ENCODE measurements around the gene MTERF4. TPM values are rescaled to one million over a fixed set of nuclear protein-coding genes. Genes with fewer than 3 reads are reported as not detected.
"Not testable (repeated sequence)": the region's sequence is repeated elsewhere in the genome, so short reads cannot be mapped to it uniquely, and the experiment has no call there.

Gene MTERF4
- total RNA-seq, 1 donor from 2014 or later = 50.2 TPM

- intact Hi-C loops (cut with DNase I) = no loop called here
- peaks cover 5 to 6% of the 10 kb centered on the region in 2 donors for H3K4me1 ChIP-seq
- DNase-seq (ENCODE audit: low spot score in 2 of 2) = no peak
- no peaks in the 10 kb centered on the region for H3K27me3 ChIP-seq
- TF ChIP-seq, protein P1, sequence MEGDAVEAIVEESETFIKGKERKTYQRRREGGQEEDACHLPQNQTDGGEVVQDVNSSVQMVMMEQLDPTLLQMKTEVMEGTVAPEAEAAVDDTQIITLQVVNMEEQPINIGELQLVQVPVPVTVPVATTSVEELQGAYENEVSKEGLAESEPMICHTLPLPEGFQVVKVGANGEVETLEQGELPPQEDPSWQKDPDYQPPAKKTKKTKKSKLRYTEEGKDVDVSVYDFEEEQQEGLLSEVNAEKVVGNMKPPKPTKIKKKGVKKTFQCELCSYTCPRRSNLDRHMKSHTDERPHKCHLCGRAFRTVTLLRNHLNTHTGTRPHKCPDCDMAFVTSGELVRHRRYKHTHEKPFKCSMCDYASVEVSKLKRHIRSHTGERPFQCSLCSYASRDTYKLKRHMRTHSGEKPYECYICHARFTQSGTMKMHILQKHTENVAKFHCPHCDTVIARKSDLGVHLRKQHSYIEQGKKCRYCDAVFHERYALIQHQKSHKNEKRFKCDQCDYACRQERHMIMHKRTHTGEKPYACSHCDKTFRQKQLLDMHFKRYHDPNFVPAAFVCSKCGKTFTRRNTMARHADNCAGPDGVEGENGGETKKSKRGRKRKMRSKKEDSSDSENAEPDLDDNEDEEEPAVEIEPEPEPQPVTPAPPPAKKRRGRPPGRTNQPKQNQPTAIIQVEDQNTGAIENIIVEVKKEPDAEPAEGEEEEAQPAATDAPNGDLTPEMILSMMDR (IDR thresholded peaks at IDR 0.05) = no peak
- H3K27ac ChIP-seq = no peak overlapping the region
- H3K36me3 ChIP-seq = no peaks in the 10 kb centered on the region
- H3K4me3 ChIP-seq = no peak overlapping the region
- no peaks in the 10 kb centered on the region for H3K9me3 ChIP-seq
Observed at GRCh38 chr2:241107031-241107783, 5.1 kb upstream of the MTERF4 start.

GRCh38 chr2:241105641-241106040 is 3.6 kb upstream of the MTERF4 start:
- no peak for DNase-seq (ENCODE audit: low spot score in 2 of 2)
- no peaks in the 10 kb centered on the region for H3K27me3 ChIP-seq
- intact Hi-C loops (cut with DNase I) = no loop called here

DNA sequence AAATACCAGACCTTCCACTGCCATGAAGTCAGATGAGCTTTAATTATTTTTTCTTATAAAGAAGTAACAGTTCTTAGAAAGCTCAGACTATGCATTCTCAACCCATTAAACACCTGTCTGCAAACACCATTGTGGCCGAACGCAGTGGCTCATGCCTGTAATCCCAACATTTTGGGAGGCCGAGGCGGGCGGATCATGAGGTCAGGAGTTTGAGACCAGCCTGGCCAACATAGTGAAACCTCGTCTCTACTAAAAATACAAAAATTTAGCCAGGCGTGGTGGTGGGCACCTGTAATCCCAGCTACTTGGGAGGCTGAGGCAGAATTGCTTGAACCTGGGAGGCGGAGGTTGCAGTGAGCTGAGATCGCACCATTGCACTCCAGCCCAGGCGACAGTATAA is 2.5 kb upstream of the MTERF4 start:
- not testable (repeated sequence) for H3K9me3 ChIP-seq; H3K27me3 ChIP-seq; H3K4me1 ChIP-seq; H3K4me3 ChIP-seq; H3K36me3 ChIP-seq; DNase-seq (ENCODE audit: low spot score in 2 of 2); H3K27ac ChIP-seq
- intact Hi-C loops (cut with DNase I) = loop anchor here (5.0 kb wide), 3 partner anchors 48 to 192 kb away; partner anchors contain the start of gene PPP1R7

More at GRCh38 chr2:241105641-241106040, 3.6 kb upstream of the MTERF4 start:
- Histone ChIP-seq H3K4me1 (peaks cover 6 to 10% of the 10 kb centered on the region in 2 donors), H3K36me3 (no peaks in the 10 kb centered on the region), H3K9me3 (no peaks in the 10 kb centered on the region), H3K4me3 (no peak overlapping the region), H3K27ac (no peak overlapping the region)
- TF ChIP-seq, protein P1 (IDR thresholded peaks at IDR 0.05) = no peak

- TF ChIP-seq, protein P1 (IDR thresholded peaks at IDR 0.05) = no peak
- Histone ChIP-seq H3K9me3 (no peaks in the 10 kb centered on the region), H3K4me1 (peaks cover 6 to 10% of the 10 kb centered on the region in 2 donors), H3K36me3 (peaks cover 5 to 18% of the 10 kb centered on the region in 2 donors), H3K27ac (peak overlapping the region in 1 of 2 donors; percentile 84), H3K4me3 (peak overlapping the region; percentile 80 to 85), H3K27me3 (no peaks in the 10 kb centered on the region)
- DNase-seq (ENCODE audit: low spot score in 2 of 2) = no peak
- intact Hi-C loops (cut with DNase I) = loop anchor here (2.0 to 5.0 kb wide), 4 partner anchors 49 to 212 kb away; partner anchors contain the start of genes HDLBP, PPP1R7 and SEPTIN2
Observed at GRCh38 chr2:241103176-241103595, 1.1 kb upstream of the MTERF4 start.

DNA sequence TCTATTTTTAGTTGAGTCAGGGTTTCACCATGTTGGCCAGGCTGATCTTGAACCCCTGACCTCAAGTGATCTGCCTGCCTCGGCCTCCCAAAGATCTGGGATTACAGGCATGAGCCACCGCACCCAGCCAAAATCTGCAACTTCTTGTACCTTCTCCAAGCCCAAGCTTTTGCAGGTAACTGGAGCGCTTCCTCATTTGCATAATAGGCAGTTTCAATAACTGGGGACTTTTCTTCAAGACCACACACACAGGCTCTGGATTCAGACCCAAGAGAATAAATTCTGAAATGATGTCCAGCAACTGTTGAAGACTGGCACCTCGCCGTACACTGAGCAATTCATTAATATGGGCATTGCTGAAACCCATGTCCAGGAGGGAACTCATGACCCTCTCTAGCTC is 2.8 kb downstream of the MTERF4 start:
- no peak overlapping the region for H3K4me3 ChIP-seq
- peaks cover 30 to 52% of the 10 kb centered on the region in 2 donors for H3K36me3 ChIP-seq
- peaks cover 6 to 10% of the 10 kb centered on the region in 2 donors for H3K4me1 ChIP-seq
- no peaks in the 10 kb centered on the region for H3K9me3 ChIP-seq
- DNase-seq (ENCODE audit: low spot score in 2 of 2) = peak in 1 of 2 donors; percentile 40
- TF ChIP-seq, protein P1 (IDR thresholded peaks at IDR 0.05) = no peak
- H3K27me3 ChIP-seq = no peaks in the 10 kb centered on the region
- H3K27ac ChIP-seq = no peak overlapping the region
- intact Hi-C loops (cut with DNase I) = no loop called here

- no peak overlapping the region for H3K4me3 ChIP-seq
- peaks cover 50 to 72% of the 10 kb centered on the region in 2 donors for H3K36me3 ChIP-seq
- peaks cover 0 to 5% of the 10 kb centered on the region in 2 donors for H3K4me1 ChIP-seq
- no peaks in the 10 kb centered on the region for H3K9me3 ChIP-seq
- H3K27ac ChIP-seq = no peak overlapping the region
- intact Hi-C loops (cut with DNase I) = no loop called here
- TF ChIP-seq, protein P1 (IDR thresholded peaks at IDR 0.05) = no peak
- peak in 1 of 2 donors; percentile 18 for DNase-seq (ENCODE audit: low spot score in 2 of 2)
- H3K27me3 ChIP-seq = no peaks in the 10 kb centered on the region
Observed at GRCh38 chr2:241096979-241097378, 5.1 kb downstream of the MTERF4 start.
